PC-3 (cell line): Measurements from ENCODE around the gene PRF1. TPM values are rescaled to one million over a fixed set of nuclear protein-coding genes. Genes with fewer than 3 reads are reported as not detected.

ENCODE experiments used
- ATAC-seq: fragments of 200-7000 bp; cut with Tn5 transposase; 2 replicates; pipeline ENCODE4 v1.9.1; 2020; ENCODE audit warnings: mild to moderate bottlenecking, moderate library complexity
- BruUV-seq: library from RNA; stranded (reverse); fragments of 400-500 nt; replicated peaks from 2 replicates; lab custom pipeline; 2021; lab: Mats Ljungman, UMichigan
- CTCF ChIA-PET: fragments of 300-600 bp; sonication (Branson Sonifier 250); formaldehyde crosslinking; loops from one replicate; lab custom pipeline; 2022; ENCODE audit warnings: antibody characterized with exemption; lab: Charles Lee
- POLR2A ChIA-PET: fragments of 300-600 bp; sonication (Branson Sonifier 250); formaldehyde crosslinking; loops from one replicate; lab custom pipeline; 2022; ENCODE audit warnings: antibody characterized with exemption; ENCODE audit not compliant: unreplicated experiment; lab: Charles Lee
- DNase-seq: peaks from one replicate; pipeline ENCODE4 v3.0.0-alpha.2; 2015
- H2AFZ ChIP-seq: fragments of 300-600 bp; sonication (generic); 2 replicates; pipeline ENCODE4 v1.6.0; 2016; ENCODE audit warnings: antibody characterized with exemption, low read length
- H3F3A ChIP-seq: fragments of 300-600 bp; sonication (generic); one replicate; pipeline ENCODE4 v1.6.0; 2017; ENCODE audit warnings: antibody characterized with exemption, low read length, control low read depth, mild to moderate bottlenecking; ENCODE audit not compliant: unreplicated experiment
- H3K27ac ChIP-seq: fragments of 300-600 bp; sonication (generic); 2 replicates; pipeline ENCODE4 v1.5.1; 2016; ENCODE audit warnings: mild to moderate bottlenecking, low read length
- H3K27me3 ChIP-seq: fragments of 300-600 bp; sonication (generic); 2 replicates; pipeline ENCODE4 v1.6.1; 2016; ENCODE audit warnings: low read length, mixed read lengths
- H3K36me3 ChIP-seq: fragments of 300-600 bp; sonication (generic); 2 replicates; pipeline ENCODE4 v1.6.1; 2016; ENCODE audit warnings: low read depth, mixed run types, low read length, mixed read lengths
- H3K4me1 ChIP-seq: fragments of 300-600 bp; sonication (generic); 2 replicates; pipeline ENCODE4 v1.5.1; 2016; ENCODE audit warnings: low read length; ENCODE audit not compliant: insufficient read depth
- H3K4me2 ChIP-seq: fragments of 300-600 bp; sonication (generic); 2 replicates; pipeline ENCODE4 v1.6.0; 2016; ENCODE audit warnings: low read length
- H3K4me3 ChIP-seq: fragments of 300-600 bp; sonication (generic); 2 replicates; pipeline ENCODE4 v1.5.1; 2016; ENCODE audit warnings: mild to moderate bottlenecking, low read length, mixed read lengths
- H3K79me2 ChIP-seq: fragments of 300-600 bp; sonication (generic); 2 replicates; pipeline ENCODE4 v1.6.1; 2017; ENCODE audit warnings: low read length, mixed read lengths
- H3K9ac ChIP-seq: fragments of 300-600 bp; sonication (generic); 2 replicates; pipeline ENCODE4 v1.6.0; 2016; ENCODE audit warnings: mild to moderate bottlenecking, low read length
- H3K9me2 ChIP-seq: fragments of 300-600 bp; sonication (generic); replicated peaks from 2 replicates; pipeline ENCODE4 v1.6.1; 2016; ENCODE audit warnings: mixed run types, low read length, mixed read lengths
- H3K9me3 ChIP-seq: fragments of 300-600 bp; sonication (generic); 2 replicates; pipeline ENCODE4 v1.6.1; 2016; ENCODE audit warnings: low read length, mixed read lengths
- H4K20me1 ChIP-seq: fragments of 300-600 bp; sonication (generic); 2 replicates; pipeline ENCODE4 v1.6.1; 2016; ENCODE audit warnings: low read length, mixed read lengths
- EZH2 ChIP-seq: fragments of 300-600 bp; sonication (generic); IDR thresholded peaks from one replicate; pipeline ENCODE4 v1.6.1; 2017; ENCODE audit warnings: antibody characterized with exemption, mild to moderate bottlenecking, low read length; ENCODE audit not compliant: unreplicated experiment
- EZH2phosphoT487 ChIP-seq: fragments of 300-600 bp; sonication (generic); IDR thresholded peaks from 2 replicates; pipeline ENCODE4 v1.6.1; 2018; ENCODE audit warnings: mild to moderate bottlenecking, antibody characterized with exemption, low read length, borderline replicate concordance
- intact Hi-C: fragments of 100-400 bp; cut with micrococcal nuclease; formaldehyde crosslinking; loops from 2 replicates; pipeline ENCODE4 v1.9.0; 2023
- total RNA-seq: library from RNA; depleted of rRNA; stranded (reverse); fragments of >200 nt; gene quantifications from 2 replicates; pipeline ENCODE4 v1.2.3, GENCODE V29; 2014
- TF ChIP-seq, protein P1 (sequence below): fragments of 300-600 bp; sonication (generic); conservative IDR thresholded peaks from 2 replicates; pipeline ENCODE4 v1.5.1; 2017; ENCODE audit warnings: antibody characterized with exemption, low read depth, mild to moderate bottlenecking, low read length

PRF1 gene
- total RNA-seq, 1 experiment from 2014 or later: not detected

GRCh38 chr10:70621503-70622078, 19.1 kb upstream of the PRF1 start:
- Histone ChIP-seq H3K9me2 (no peaks in the 10 kb centered on the region), H3K4me3 (no peak overlapping the region), H3K79me2 (no peaks in the 10 kb centered on the region), H3K4me1 (peaks cover 16% of the 10 kb centered on the region), H3K36me3 (no peaks in the 10 kb centered on the region), H2AFZ (no peak overlapping the region), H3F3A (no peaks in the 10 kb centered on the region), H3K27ac (no peak overlapping the region), H3K9ac (no peak overlapping the region), H4K20me1 (no peaks in the 10 kb centered on the region), H3K9me3 (peaks cover 14% of the 10 kb centered on the region), H3K27me3 (no peaks in the 10 kb centered on the region), H3K4me2 (no peak overlapping the region)
- TF ChIP-seq EZH2phosphoT487 (no peak), EZH2 (no peak)
- TF ChIP-seq, protein P1, sequence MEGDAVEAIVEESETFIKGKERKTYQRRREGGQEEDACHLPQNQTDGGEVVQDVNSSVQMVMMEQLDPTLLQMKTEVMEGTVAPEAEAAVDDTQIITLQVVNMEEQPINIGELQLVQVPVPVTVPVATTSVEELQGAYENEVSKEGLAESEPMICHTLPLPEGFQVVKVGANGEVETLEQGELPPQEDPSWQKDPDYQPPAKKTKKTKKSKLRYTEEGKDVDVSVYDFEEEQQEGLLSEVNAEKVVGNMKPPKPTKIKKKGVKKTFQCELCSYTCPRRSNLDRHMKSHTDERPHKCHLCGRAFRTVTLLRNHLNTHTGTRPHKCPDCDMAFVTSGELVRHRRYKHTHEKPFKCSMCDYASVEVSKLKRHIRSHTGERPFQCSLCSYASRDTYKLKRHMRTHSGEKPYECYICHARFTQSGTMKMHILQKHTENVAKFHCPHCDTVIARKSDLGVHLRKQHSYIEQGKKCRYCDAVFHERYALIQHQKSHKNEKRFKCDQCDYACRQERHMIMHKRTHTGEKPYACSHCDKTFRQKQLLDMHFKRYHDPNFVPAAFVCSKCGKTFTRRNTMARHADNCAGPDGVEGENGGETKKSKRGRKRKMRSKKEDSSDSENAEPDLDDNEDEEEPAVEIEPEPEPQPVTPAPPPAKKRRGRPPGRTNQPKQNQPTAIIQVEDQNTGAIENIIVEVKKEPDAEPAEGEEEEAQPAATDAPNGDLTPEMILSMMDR: no peak
- CTCF ChIA-PET: no interaction called here
- POLR2A ChIA-PET: no interaction called here
- intact Hi-C loops: no loop called here
- no TSS peak for BruUV-seq
- ATAC-seq: no peak
- DNase-seq: no peak

DNA sequence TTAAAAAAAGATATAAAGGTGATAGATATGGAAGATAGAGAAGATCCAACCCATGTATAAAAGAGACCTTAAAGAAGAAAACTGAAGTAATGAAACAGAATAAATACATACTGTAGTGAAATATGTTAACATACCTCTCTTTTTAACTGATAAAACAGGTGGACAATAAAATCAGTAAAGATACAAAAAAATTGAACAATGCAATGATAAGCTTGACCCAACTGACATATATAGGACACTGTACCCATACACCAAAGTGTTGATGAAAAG, 17.4 kb upstream of the PRF1 start:
- H3K9me3 ChIP-seq: peaks cover 14% of the 10 kb centered on the region
- H3K36me3 ChIP-seq: no peaks in the 10 kb centered on the region
- no peaks in the 10 kb centered on the region for H3K27me3 ChIP-seq
- ChIA-PET POLR2A (no interaction called here), CTCF (no interaction called here)
- H4K20me1 ChIP-seq: no peaks in the 10 kb centered on the region
- no peak overlapping the region for H3K4me3 ChIP-seq
- ATAC-seq (no peak), DNase-seq (no peak)
- no peaks in the 10 kb centered on the region for H3F3A ChIP-seq
- BruUV-seq: no TSS peak
- H3K27ac ChIP-seq: no peak overlapping the region
- no peak overlapping the region for H3K4me2 ChIP-seq
- no peak overlapping the region for H3K9ac ChIP-seq
- no peaks in the 10 kb centered on the region for H3K79me2 ChIP-seq
- no peak overlapping the region for H2AFZ ChIP-seq
- intact Hi-C loops: no loop called here
- no peaks in the 10 kb centered on the region for H3K9me2 ChIP-seq
- H3K4me1 ChIP-seq: peaks cover 33% of the 10 kb centered on the region
- TF ChIP-seq, protein P1: no peak
- TF ChIP-seq EZH2phosphoT487 (no peak), EZH2 (no peak)

DNA sequence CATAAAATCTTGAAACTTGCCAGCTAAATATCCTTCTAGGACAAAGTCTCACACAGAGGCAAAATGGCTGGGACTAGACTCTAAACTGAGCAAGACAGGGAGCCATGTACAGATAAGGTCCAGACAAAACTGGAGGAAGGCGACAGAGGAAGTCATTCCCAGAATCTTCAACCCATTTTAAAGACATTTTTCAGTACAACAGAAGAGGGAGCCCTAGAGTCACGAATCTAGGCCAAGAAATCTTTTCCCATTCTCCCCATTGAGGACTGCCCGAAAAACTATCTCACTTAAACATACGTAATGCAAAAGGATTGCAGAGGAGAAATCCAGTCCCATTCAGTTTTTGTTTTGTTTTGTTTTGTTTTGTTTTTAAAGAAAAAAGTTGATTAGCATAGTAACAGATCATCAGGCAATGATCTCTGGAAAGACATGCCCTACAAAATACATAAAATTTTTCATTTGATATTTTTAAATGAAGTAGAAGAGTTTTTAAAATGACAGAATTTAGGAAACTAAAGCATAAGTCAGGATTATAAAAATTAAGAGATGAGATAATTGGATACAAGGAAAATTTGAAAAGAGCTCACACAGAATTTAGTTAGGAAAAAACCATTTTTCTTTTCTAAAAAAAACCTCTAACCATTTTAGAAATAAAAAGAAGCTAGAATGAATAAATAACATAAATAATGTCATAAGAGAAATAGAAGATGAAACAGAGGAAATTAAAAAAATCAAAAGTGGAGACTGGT, 16.9 kb upstream of the PRF1 start:
- Histone ChIP-seq H3K79me2 (no peaks in the 10 kb centered on the region), H3K36me3 (no peaks in the 10 kb centered on the region), H3K4me3 (no peak overlapping the region), H2AFZ (no peak overlapping the region), H3K9me3 (peaks cover 14% of the 10 kb centered on the region), H3K9ac (no peak overlapping the region), H3F3A (no peaks in the 10 kb centered on the region), H3K27ac (no peak overlapping the region), H3K27me3 (no peaks in the 10 kb centered on the region), H3K4me2 (no peak overlapping the region), H3K4me1 (peaks cover 36% of the 10 kb centered on the region), H4K20me1 (no peaks in the 10 kb centered on the region), H3K9me2 (no peaks in the 10 kb centered on the region)
- ATAC-seq: no peak
- POLR2A ChIA-PET: no interaction called here
- CTCF ChIA-PET: interaction anchor here (1.1 kb wide), 1 partner anchor 142 kb away, joined by 3 read pairs; no protein-coding TSS in a partner anchor
- no TSS peak for BruUV-seq
- intact Hi-C loops: loop anchor here (1.0 kb wide), 1 partner anchor 140 kb away; no protein-coding TSS in a partner anchor
- peak; percentile 80 for DNase-seq
- TF ChIP-seq, protein P1: peak; percentile 90
- no peak for TF ChIP-seq EZH2
